Measurements from ENCODE around the gene PPIP5K1.

DNA sequence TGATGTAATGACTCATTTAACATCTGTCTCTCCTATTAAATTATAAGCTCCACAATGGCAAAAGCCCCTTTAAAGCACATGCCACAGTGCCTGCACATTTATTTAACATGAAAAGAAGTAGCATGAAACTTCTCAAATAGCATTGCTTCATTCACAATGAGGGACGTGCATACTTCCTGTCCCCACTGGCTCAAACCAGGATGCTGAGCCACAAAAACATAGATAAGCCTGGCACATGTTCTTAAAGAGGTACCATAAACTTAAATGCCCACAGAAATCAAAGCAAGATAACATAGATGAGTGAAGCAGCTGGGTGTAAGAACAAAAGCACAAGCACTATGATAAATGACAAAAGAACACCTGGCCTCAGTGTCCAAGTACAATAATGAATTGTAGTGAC is 100.8 kb downstream of the PPIP5K1 start:
- TF ChIP-seq, protein P1, sequence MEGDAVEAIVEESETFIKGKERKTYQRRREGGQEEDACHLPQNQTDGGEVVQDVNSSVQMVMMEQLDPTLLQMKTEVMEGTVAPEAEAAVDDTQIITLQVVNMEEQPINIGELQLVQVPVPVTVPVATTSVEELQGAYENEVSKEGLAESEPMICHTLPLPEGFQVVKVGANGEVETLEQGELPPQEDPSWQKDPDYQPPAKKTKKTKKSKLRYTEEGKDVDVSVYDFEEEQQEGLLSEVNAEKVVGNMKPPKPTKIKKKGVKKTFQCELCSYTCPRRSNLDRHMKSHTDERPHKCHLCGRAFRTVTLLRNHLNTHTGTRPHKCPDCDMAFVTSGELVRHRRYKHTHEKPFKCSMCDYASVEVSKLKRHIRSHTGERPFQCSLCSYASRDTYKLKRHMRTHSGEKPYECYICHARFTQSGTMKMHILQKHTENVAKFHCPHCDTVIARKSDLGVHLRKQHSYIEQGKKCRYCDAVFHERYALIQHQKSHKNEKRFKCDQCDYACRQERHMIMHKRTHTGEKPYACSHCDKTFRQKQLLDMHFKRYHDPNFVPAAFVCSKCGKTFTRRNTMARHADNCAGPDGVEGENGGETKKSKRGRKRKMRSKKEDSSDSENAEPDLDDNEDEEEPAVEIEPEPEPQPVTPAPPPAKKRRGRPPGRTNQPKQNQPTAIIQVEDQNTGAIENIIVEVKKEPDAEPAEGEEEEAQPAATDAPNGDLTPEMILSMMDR (conservative IDR thresholded peaks at IDR 0.05; ENCODE audit: low read length): no peak
- TF ChIP-seq EZH2phosphoT487 (IDR thresholded peaks at IDR 0.05; ENCODE audit: borderline replicate concordance, low read depth, low read length): no peak
